Omental fat pad (tissue), 4 donors: ENCODE data around the gene ATP9B. TPM values are rescaled to one million over a fixed set of nuclear protein-coding genes. Genes with fewer than 3 reads are reported as not detected.

Experiments used
- ATAC-seq: fragments of 150-250 bp; one replicate; pipeline ENCODE4 v1.9.1; 2016; ENCODE audit warnings: mild to moderate bottlenecking, moderate library complexity; ENCODE audit not compliant: low FRiP score
- DNase-seq: peaks from one replicate; pipeline ENCODE4 v3.0.0-alpha.2; 2019; ENCODE audit warnings: low spot score
- CTCF ChIP-seq, 3 donors: fragments of 450-650 bp; IDR thresholded peaks; one replicate each; pipeline ENCODE4 v1.5.1; 2016 to 2017; ENCODE audit warnings: antibody characterized with exemption in 3 of 3, mild to moderate bottlenecking in 3 of 3, moderate library complexity in 2 of 3
- total RNA-seq, 4 donors: library from RNA; depleted of rRNA; stranded (reverse); fragments of >200 nt; gene quantifications; one replicate each; pipeline ENCODE4 v1.1.0, GENCODE V29; 2016

The ATP9B gene
- total RNA-seq, 4 donors from 2014 or later = 28.8 to 47.3 (median 39.8) TPM

GRCh38 chr18:79421275-79421857 lies 352.2 kb downstream of the ATP9B start:
- no peak for DNase-seq
- TF ChIP-seq CTCF (IDR thresholded peaks at IDR 0.05) = no peak
- peak; percentile 3 for ATAC-seq

GRCh38 chr18:79422022-79422782 lies 353.0 kb downstream of the ATP9B start:
- no peak for TF ChIP-seq CTCF (IDR thresholded peaks at IDR 0.05)
- ATAC-seq (peak; percentile 85), DNase-seq (no peak)

GRCh38 chr18:79422783-79423165 lies 353.6 kb downstream of the ATP9B start:
- no peak for TF ChIP-seq CTCF (IDR thresholded peaks at IDR 0.05)
- ATAC-seq = no peak
- DNase-seq = no peak

- TF ChIP-seq CTCF (IDR thresholded peaks at IDR 0.05) = no peak
- DNase-seq (no peak), ATAC-seq (no peak)
Measured at GRCh38 chr18:79423211-79424007, 354.2 kb downstream of the ATP9B start.

- peak; percentile 41 for ATAC-seq
- DNase-seq = no peak
- no peak for TF ChIP-seq CTCF (IDR thresholded peaks at IDR 0.05)
Measured at GRCh38 chr18:79424008-79424565, 354.9 kb downstream of the ATP9B start.

GRCh38 chr18:79424880-79425568 lies 355.8 kb downstream of the ATP9B start:
- TF ChIP-seq CTCF (IDR thresholded peaks at IDR 0.05) = no peak
- ATAC-seq = no peak
- DNase-seq = no peak
